GM23338 (cell line): ENCODE results near the gene ANKRD11.

ENCODE experiments used
- CREB1 ChIP-seq: fragments of 250-450 bp; sonication (Bioruptor Pico); IDR thresholded peaks from 2 replicates; pipeline ENCODE4 v1.5.0; 2020; ENCODE audit warnings: low read depth, mild to moderate bottlenecking, moderate library complexity
- CTCF ChIP-seq, 2 experiments: fragments of 200-600 bp in 1 of 2; sonication (generic) in 1 of 2; conservative IDR thresholded peaks; 2 replicates each; pipeline versions ENCODE4 v1.5.1 to v1.6.1; 2016 to 2017; ENCODE audit warnings: antibody characterized with exemption in 2 of 2, low read depth in 2 of 2, mild to moderate bottlenecking in 2 of 2, moderate library complexity in 1 of 2
- EZH2 ChIP-seq: fragments of 200-600 bp; sonication (generic); IDR thresholded peaks from one replicate; pipeline ENCODE4 v1.8.0; 2017; ENCODE audit warnings: antibody characterized with exemption, mild to moderate bottlenecking, low read depth; ENCODE audit not compliant: unreplicated experiment
- EZH2phosphoT487 ChIP-seq: fragments of 200-600 bp; sonication (generic); IDR thresholded peaks from one replicate; pipeline ENCODE4 v1.8.1; 2018; ENCODE audit warnings: antibody characterized with exemption; ENCODE audit not compliant: unreplicated experiment
- JUNB ChIP-seq: IDR thresholded peaks from one replicate; pipeline ENCODE4 v1.6.1; 2016; ENCODE audit warnings: antibody characterized with exemption; ENCODE audit not compliant: unreplicated experiment
- POLR2AphosphoS5 ChIP-seq: IDR thresholded peaks from 2 replicates; pipeline ENCODE4 v1.6.1; 2016; ENCODE audit warnings: antibody characterized with exemption, low read depth
- REST ChIP-seq: IDR thresholded peaks from one replicate; pipeline ENCODE4 v1.6.1; 2018; ENCODE audit warnings: antibody characterized with exemption; ENCODE audit not compliant: unreplicated experiment
- STAT1 ChIP-seq: IDR thresholded peaks from one replicate; pipeline ENCODE4 v1.6.1; 2016; ENCODE audit warnings: antibody characterized with exemption; ENCODE audit not compliant: unreplicated experiment
- ZNF114 ChIP-seq: fragments of 250-450 bp; sonication (Bioruptor Pico); IDR thresholded peaks from 2 replicates; pipeline ENCODE4 v1.5.0; 2020; ENCODE audit warnings: mild to moderate bottlenecking, moderate library complexity

GRCh38 chr16:89288966-89289365, 201.4 kb downstream of the ANKRD11 start:
- no peak for TF ChIP-seq CTCF (conservative IDR thresholded peaks at IDR 0.05; ENCODE audit: low read depth in 2 of 2)
- TF ChIP-seq EZH2 = no peak
- no peak for TF ChIP-seq POLR2AphosphoS5
- TF ChIP-seq CREB1 (CRISPR knock-in tag) = no peak
- TF ChIP-seq EZH2phosphoT487 = no peak
- no peak for TF ChIP-seq REST
- no peak for TF ChIP-seq JUNB
- no peak for TF ChIP-seq STAT1
- no peak for TF ChIP-seq ZNF114 (CRISPR knock-in tag)
